Endometrial microvascular endothelial cells (primary cell): ENCODE data around the gene IL1RAPL1. TPM values are rescaled to one million over a fixed set of nuclear protein-coding genes. Genes with fewer than 3 reads are reported as not detected.

Experiments used
- in situ Hi-C: cut with HindIII; loops from 2 replicates; pipeline ENCODE4 v1.10.0; 2017; ENCODE audit warnings: low sequenced_read_pairs, low pct_unique_long_range_greater_than_20kb; ENCODE audit errors: inconsistent ontology term
- total RNA-seq: library from RNA; depleted of rRNA; stranded (reverse); fragments of >200 nt; gene quantifications from one replicate; pipeline ENCODE4 v1.2.3, GENCODE V29; 2015; ENCODE audit errors: inconsistent ontology term

The IL1RAPL1 gene
- total RNA-seq, 1 donor from 2014 or later, result 0.28 TPM

GRCh38 chrX:29530501-29530900 lies 943.3 kb downstream of the IL1RAPL1 start:
- in situ Hi-C loops, result no loop called here

- in situ Hi-C loops, result no loop called here
Measured at GRCh38 chrX:29531336-29531735, 944.1 kb downstream of the IL1RAPL1 start.

- in situ Hi-C loops, result no loop called here
Measured at GRCh38 chrX:29535212-29536162, 948.2 kb downstream of the IL1RAPL1 start.

- in situ Hi-C loops, result no loop called here
Measured at GRCh38 chrX:29541038-29541437, 953.8 kb downstream of the IL1RAPL1 start.

GRCh38 chrX:29542152-29542551 lies 954.9 kb downstream of the IL1RAPL1 start:
- in situ Hi-C loops, result no loop called here

GRCh38 chrX:29545878-29546277 lies 958.6 kb downstream of the IL1RAPL1 start:
- in situ Hi-C loops, result no loop called here

GRCh38 chrX:29547877-29548276 lies 960.6 kb downstream of the IL1RAPL1 start:
- in situ Hi-C loops, result no loop called here

GRCh38 chrX:29553542-29553941 lies 966.3 kb downstream of the IL1RAPL1 start:
- in situ Hi-C loops, result no loop called here

- in situ Hi-C loops, result no loop called here
Measured at GRCh38 chrX:29555465-29556091, 968.3 kb downstream of the IL1RAPL1 start.

- in situ Hi-C loops, result no loop called here
Measured at GRCh38 chrX:29560065-29560464, 972.8 kb downstream of the IL1RAPL1 start.

GRCh38 chrX:29561417-29561816 lies 974.2 kb downstream of the IL1RAPL1 start:
- in situ Hi-C loops, result no loop called here

GRCh38 chrX:29580560-29580959 lies 993.3 kb downstream of the IL1RAPL1 start:
- in situ Hi-C loops, result no loop called here

- in situ Hi-C loops, result no loop called here
Measured at GRCh38 chrX:29581223-29581622, 994.0 kb downstream of the IL1RAPL1 start.

- in situ Hi-C loops, result no loop called here
Measured at GRCh38 chrX:29587107-29587506, 999.9 kb downstream of the IL1RAPL1 start.

- in situ Hi-C loops, result no loop called here
Measured at GRCh38 chrX:29590921-29591320, 1003.7 kb downstream of the IL1RAPL1 start.

- in situ Hi-C loops, result no loop called here
Measured at GRCh38 chrX:29604381-29604780, 1017.1 kb downstream of the IL1RAPL1 start.

- in situ Hi-C loops, result no loop called here
Measured at GRCh38 chrX:29617276-29617675, 1030.0 kb downstream of the IL1RAPL1 start.

- in situ Hi-C loops, result no loop called here
Measured at GRCh38 chrX:29617725-29618124, 1030.5 kb downstream of the IL1RAPL1 start.

GRCh38 chrX:29627833-29628232 lies 1040.6 kb downstream of the IL1RAPL1 start:
- in situ Hi-C loops, result no loop called here

- in situ Hi-C loops, result no loop called here
Measured at GRCh38 chrX:29634516-29634915, 1047.3 kb downstream of the IL1RAPL1 start.
